ENCODE results near the gene TRPV2. TPM values are rescaled to one million over a fixed set of nuclear protein-coding genes. Genes with fewer than 3 reads are reported as not detected.

TRPV2 gene
- total and polyA plus RNA-seq, 11 donors: 5.2 to 43.5 (median 8.8) TPM

DNA sequence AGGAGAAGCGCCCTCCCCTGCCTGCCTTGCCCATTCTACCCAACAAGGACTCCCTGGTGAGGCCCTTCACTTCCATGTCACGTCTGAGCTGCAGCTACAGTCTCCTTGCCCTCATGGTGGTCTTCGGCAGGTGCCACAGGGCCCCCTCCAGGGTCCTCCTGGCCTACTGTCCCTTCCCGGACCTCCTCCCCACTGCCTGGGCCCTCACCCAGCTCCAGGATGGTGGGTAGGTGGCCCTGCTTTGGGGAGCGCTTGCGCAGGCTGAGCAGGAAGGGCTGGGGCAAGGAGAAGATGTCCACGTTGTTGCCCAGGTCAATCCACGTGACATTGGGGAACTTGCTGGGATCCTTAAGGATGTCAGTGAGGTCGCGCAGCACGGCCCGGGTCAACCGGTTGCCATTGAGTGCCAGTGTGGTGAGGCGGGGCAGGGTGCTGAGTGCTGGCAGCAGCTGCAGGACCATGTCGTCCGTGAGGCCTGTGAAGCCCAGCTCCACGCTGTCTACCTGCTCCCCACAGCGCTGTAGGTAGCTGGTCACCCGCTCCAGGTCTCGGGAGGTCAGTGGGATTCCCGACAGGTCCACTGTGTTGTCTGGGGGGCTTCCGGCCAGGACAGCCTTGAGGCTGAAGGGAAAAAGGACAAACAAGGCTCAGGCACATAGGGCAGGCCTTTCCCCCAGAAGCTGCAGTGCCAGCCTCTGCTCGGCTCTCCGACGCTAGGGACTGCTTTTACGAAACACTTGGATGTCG lies 28.3 kb downstream of the TRPV2 start:
- no peaks in the 10 kb centered on the region for H3K27me3 ChIP-seq
- intact Hi-C loops (cut with DNase I): loop anchor here in 1 of 10 donors (10.0 kb wide), 1 partner anchor 59 kb away; the partner anchor contains the start of gene UBB
- 85 to 87% (median 86%) methylated on average over 16 to 27 of the region's 27 CpGs for WGBS, 4 donors
- no peak overlapping the region for H3K4me3 ChIP-seq
- peaks cover 7 to 63% (median 34%) of the 10 kb centered on the region in 12 donors for H3K4me1 ChIP-seq
- peaks cover 0 to 82% (median 50%) of the 10 kb centered on the region in 9 donors for H3K36me3 ChIP-seq
- DNase-seq: no peak
- TF ChIP-seq, protein P1, sequence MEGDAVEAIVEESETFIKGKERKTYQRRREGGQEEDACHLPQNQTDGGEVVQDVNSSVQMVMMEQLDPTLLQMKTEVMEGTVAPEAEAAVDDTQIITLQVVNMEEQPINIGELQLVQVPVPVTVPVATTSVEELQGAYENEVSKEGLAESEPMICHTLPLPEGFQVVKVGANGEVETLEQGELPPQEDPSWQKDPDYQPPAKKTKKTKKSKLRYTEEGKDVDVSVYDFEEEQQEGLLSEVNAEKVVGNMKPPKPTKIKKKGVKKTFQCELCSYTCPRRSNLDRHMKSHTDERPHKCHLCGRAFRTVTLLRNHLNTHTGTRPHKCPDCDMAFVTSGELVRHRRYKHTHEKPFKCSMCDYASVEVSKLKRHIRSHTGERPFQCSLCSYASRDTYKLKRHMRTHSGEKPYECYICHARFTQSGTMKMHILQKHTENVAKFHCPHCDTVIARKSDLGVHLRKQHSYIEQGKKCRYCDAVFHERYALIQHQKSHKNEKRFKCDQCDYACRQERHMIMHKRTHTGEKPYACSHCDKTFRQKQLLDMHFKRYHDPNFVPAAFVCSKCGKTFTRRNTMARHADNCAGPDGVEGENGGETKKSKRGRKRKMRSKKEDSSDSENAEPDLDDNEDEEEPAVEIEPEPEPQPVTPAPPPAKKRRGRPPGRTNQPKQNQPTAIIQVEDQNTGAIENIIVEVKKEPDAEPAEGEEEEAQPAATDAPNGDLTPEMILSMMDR (IDR thresholded peaks at IDR 0.05): no peak
- TF ChIP-seq POLR2A (IDR thresholded peaks at IDR 0.05): no peak
- ATAC-seq: no peak
- peak overlapping the region in 1 of 12 donors; percentile 73 for H3K27ac ChIP-seq
- no peaks in the 10 kb centered on the region for H3K9me3 ChIP-seq

DNA sequence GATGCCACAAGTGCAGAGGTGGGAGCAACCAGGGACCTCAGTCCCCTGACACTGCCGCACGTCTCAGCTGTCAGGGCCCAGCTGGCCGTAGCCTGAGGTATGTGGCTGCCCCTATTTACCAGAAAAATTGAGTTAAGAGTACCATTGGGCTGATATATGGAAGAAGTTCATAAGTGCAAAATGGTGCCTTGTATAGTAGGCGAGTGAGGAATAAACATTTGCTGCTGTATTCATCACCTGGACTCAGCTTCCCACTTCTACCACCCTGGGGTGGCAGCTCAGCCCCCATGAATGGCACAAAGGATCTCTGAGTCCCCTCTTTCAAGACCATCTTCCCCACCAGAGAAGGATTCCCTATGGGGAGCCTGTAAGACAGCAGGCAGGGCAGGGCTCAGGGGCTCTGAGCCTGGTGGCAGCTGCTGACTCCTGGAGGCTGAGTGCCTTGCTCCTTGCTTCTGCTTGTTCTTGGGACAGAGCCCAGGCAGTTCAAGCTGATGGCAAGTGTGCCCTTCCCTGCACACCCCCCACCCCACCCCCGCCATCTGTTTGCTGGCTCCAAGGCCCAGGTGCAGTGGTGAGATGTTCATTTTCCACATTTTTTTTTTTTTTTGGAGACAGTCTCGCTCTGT lies 29.0 kb downstream of the TRPV2 start:
- ATAC-seq (peak in 2 of 4 donors; percentile 13 to 39), DNase-seq (no peak)
- 82 to 91% (median 87%) methylated on average over 6 of the region's 6 CpGs for WGBS, 4 donors
- H3K4me3 ChIP-seq: no peak overlapping the region
- no peaks in the 10 kb centered on the region for H3K27me3 ChIP-seq
- peak overlapping the region in 1 of 12 donors; percentile 73 for H3K27ac ChIP-seq
- intact Hi-C loops (cut with DNase I): loop anchor here in 1 of 10 donors (10.0 kb wide), 1 partner anchor 60 kb away; the partner anchor contains the start of gene UBB
- no peak for TF ChIP-seq POLR2A (IDR thresholded peaks at IDR 0.05)
- TF ChIP-seq, protein P1 (IDR thresholded peaks at IDR 0.05): no peak
- H3K9me3 ChIP-seq: no peaks in the 10 kb centered on the region
- H3K4me1 ChIP-seq: peaks cover 7 to 62% (median 34%) of the 10 kb centered on the region in 12 donors
- peaks cover 0 to 89% (median 50%) of the 10 kb centered on the region in 9 donors for H3K36me3 ChIP-seq

DNA sequence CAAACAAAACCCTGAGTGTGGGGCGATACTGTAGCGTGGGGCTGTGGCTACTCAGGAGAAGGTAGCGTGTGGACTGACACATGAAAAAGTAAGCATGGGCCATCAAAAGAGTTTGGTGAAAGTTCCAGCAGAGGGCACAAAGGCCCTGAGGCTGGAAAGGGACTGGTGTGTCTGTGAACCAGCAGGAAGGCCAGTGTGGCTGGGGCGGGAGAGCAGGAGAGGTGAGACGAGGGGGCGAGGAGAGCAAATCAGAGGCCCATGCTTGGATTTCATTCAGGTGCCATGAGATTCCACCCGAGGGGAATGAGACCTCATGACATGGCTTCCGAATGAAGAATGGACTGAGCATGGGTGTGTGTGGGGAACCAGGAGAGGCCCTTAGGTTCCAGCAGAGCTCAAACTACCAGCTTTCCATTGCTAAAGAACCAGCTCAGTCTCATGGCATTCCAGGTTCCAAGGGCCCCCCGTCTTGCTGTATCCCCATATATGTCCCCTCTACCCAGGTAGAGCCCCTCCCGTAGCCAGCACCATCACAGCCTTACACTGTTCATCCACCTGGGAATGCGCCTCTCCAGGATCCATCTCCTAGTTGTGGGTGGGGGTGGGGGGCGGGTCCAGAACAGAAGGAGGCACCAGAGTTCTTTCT lies 31.1 kb downstream of the TRPV2 start:
- DNase-seq (no peak), ATAC-seq (no peak)
- Histone ChIP-seq H3K27me3 (no peaks in the 10 kb centered on the region), H3K4me1 (peaks cover 0 to 41% (median 14%) of the 10 kb centered on the region in 12 donors), H3K9me3 (no peaks in the 10 kb centered on the region), H3K36me3 (peaks cover 0 to 76% (median 43%) of the 10 kb centered on the region in 9 donors), H3K4me3 (no peak overlapping the region), H3K27ac (peak overlapping the region in 1 of 12 donors; percentile 73)
- no peak for TF ChIP-seq POLR2A (IDR thresholded peaks at IDR 0.05)
- TF ChIP-seq, protein P1 (IDR thresholded peaks at IDR 0.05): no peak
- intact Hi-C loops (cut with DNase I): loop anchor here in 1 of 10 donors (10.0 kb wide), 1 partner anchor 62 kb away; the partner anchor contains the start of gene UBB
- 86 to 93% (median 92%) methylated on average over 11 to 12 of the region's 12 CpGs for WGBS, 4 donors
